Cardiac muscle cell (in vitro differentiated cells and primary cell): ENCODE data around the gene TBC1D5. TPM values are rescaled to one million over a fixed set of nuclear protein-coding genes. Genes with fewer than 3 reads are reported as not detected.
A peak's percentile ranks its signal among the peaks of the same experiment; 100 is the strongest.

Experiments used
- DNase-seq, 2 donors: peaks; one replicate each; pipeline versions ENCODE4 v3.0.0 to v3.0.0-alpha.2; 2010 to 2017; ENCODE audit warnings: low read depth in 1 of 2, low spot score in 1 of 2
- H3K27ac ChIP-seq: fragments of 200-600 bp; sonication (generic); 2 replicates; pipeline ENCODE4 v1.5.1; 2016
- H3K27me3 ChIP-seq: fragments of 200-600 bp; sonication (generic); 2 replicates; pipeline ENCODE4 v1.6.0; 2016; ENCODE audit warnings: control low read depth
- H3K36me3 ChIP-seq: fragments of 200-600 bp; sonication (generic); 2 replicates; pipeline ENCODE4 v1.5.1; 2016; ENCODE audit warnings: control low read depth
- H3K4me1 ChIP-seq: fragments of 200-600 bp; sonication (generic); 2 replicates; pipeline ENCODE4 v1.8.1; 2017; ENCODE audit warnings: low read depth, mild to moderate bottlenecking, mixed run types
- H3K4me3 ChIP-seq: fragments of 200-600 bp; sonication (generic); 2 replicates; pipeline ENCODE4 v1.5.1; 2016; ENCODE audit warnings: mild to moderate bottlenecking
- H3K9me3 ChIP-seq: fragments of 200-600 bp; sonication (generic); 2 replicates; pipeline ENCODE4 v1.5.1; 2017; ENCODE audit warnings: low read depth, mild to moderate bottlenecking, control low read depth
- CTCF ChIP-seq: IDR thresholded peaks from 2 replicates; pipeline ENCODE4 v1.5.1; 2012; ENCODE audit warnings: low read depth, mild to moderate bottlenecking, low read length
- polyA plus RNA-seq: library from polyadenylated mRNA; unstranded; fragments of >200 nt; fragmentation: Nextera tagmentation; extraction: Ambion mirVana; gene quantifications from 2 replicates; pipeline ENCODE4 v1.2.1, GENCODE V29; 2016
- total RNA-seq: library from RNA; depleted of rRNA; stranded (reverse); fragments of >200 nt; gene quantifications from 2 replicates; pipeline ENCODE4 v1.2.3, GENCODE V29; 2016

Gene TBC1D5
- total and polyA plus RNA-seq, 2 experiments from 2014 or later: 34.5 to 66.6 TPM

- no peak for TF ChIP-seq CTCF
- Histone ChIP-seq H3K9me3 (no peaks in the 10 kb centered on the region), H3K27ac (no peak overlapping the region), H3K36me3 (no peaks in the 10 kb centered on the region), H3K27me3 (no peaks in the 10 kb centered on the region), H3K4me1 (no peaks in the 10 kb centered on the region), H3K4me3 (no peak overlapping the region)
- DNase-seq: no peak
These were observed 600.7 kb downstream of the TBC1D5 start for GRCh38 chr3:17141699-17142098.

- Histone ChIP-seq H3K27me3 (no peaks in the 10 kb centered on the region), H3K9me3 (no peaks in the 10 kb centered on the region), H3K36me3 (no peaks in the 10 kb centered on the region), H3K27ac (no peak overlapping the region), H3K4me1 (no peaks in the 10 kb centered on the region), H3K4me3 (no peak overlapping the region)
- TF ChIP-seq CTCF: no peak
- DNase-seq: peak in 1 of 2 donors; percentile 12
These were observed 601.5 kb downstream of the TBC1D5 start for GRCh38 chr3:17140670-17141505.

GRCh38 chr3:17138246-17139039 is 604.0 kb downstream of the TBC1D5 start:
- no peak overlapping the region for H3K27ac ChIP-seq
- H3K27me3 ChIP-seq: no peaks in the 10 kb centered on the region
- H3K4me1 ChIP-seq: no peaks in the 10 kb centered on the region
- H3K4me3 ChIP-seq: no peak overlapping the region
- no peaks in the 10 kb centered on the region for H3K9me3 ChIP-seq
- no peaks in the 10 kb centered on the region for H3K36me3 ChIP-seq
- no peak for DNase-seq
- TF ChIP-seq CTCF: no peak

- H3K27ac ChIP-seq: no peak overlapping the region
- TF ChIP-seq CTCF: no peak
- no peaks in the 10 kb centered on the region for H3K4me1 ChIP-seq
- H3K4me3 ChIP-seq: no peak overlapping the region
- no peak for DNase-seq
- no peaks in the 10 kb centered on the region for H3K27me3 ChIP-seq
- no peaks in the 10 kb centered on the region for H3K36me3 ChIP-seq
- no peaks in the 10 kb centered on the region for H3K9me3 ChIP-seq
These were observed 605.1 kb downstream of the TBC1D5 start for GRCh38 chr3:17137321-17137826.

GRCh38 chr3:17136136-17136721 is 606.2 kb downstream of the TBC1D5 start:
- no peak for TF ChIP-seq CTCF
- no peaks in the 10 kb centered on the region for H3K36me3 ChIP-seq
- no peaks in the 10 kb centered on the region for H3K27me3 ChIP-seq
- H3K4me3 ChIP-seq: no peak overlapping the region
- no peaks in the 10 kb centered on the region for H3K4me1 ChIP-seq
- H3K27ac ChIP-seq: no peak overlapping the region
- peak in 1 of 2 donors; percentile 52 for DNase-seq
- no peaks in the 10 kb centered on the region for H3K9me3 ChIP-seq
